Peyer's patch (tissue), 4 donors: Measurements from ENCODE around the gene TTC5.

Experiments
- POLR2A ChIP-seq, 2 donors: fragments of 450-650 bp; IDR thresholded peaks; one replicate each; pipeline ENCODE4 v1.5.1; 2017; ENCODE audit warnings: antibody characterized with exemption in 2 of 2, mild to moderate bottlenecking in 2 of 2, moderate library complexity in 2 of 2
- TF ChIP-seq, protein P1 (sequence below), 6 experiments: fragments of 450-650 bp in 4 of 6; fragments of 200-600 bp in 2 of 6; sonication (generic) in 1 of 6; IDR thresholded peaks; one replicate each; pipeline ENCODE4 v1.5.1; 2017 to 2019; ENCODE audit warnings: antibody characterized with exemption in 6 of 6, mild to moderate bottlenecking in 3 of 6, moderate library complexity in 1 of 6

DNA sequence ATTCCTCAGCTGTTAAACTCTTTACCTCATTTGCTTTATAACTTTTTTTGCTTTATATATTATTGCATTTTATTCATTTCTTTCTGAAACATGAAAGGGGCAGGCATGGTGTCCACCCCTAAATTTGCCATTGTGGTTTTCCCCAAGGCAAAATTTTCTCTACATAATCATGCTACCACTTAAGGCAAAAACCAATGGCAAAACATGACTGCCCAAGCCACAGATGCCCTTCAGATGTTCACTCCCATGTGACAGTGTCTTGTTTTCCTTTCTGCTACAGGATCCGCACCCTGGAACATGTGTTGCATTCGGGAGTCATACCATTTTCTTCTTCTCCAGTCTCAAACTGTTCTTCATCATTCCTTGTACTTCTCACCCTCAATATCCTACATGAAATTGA is 28.3 kb downstream of the TTC5 start:
- TF ChIP-seq, protein P1, sequence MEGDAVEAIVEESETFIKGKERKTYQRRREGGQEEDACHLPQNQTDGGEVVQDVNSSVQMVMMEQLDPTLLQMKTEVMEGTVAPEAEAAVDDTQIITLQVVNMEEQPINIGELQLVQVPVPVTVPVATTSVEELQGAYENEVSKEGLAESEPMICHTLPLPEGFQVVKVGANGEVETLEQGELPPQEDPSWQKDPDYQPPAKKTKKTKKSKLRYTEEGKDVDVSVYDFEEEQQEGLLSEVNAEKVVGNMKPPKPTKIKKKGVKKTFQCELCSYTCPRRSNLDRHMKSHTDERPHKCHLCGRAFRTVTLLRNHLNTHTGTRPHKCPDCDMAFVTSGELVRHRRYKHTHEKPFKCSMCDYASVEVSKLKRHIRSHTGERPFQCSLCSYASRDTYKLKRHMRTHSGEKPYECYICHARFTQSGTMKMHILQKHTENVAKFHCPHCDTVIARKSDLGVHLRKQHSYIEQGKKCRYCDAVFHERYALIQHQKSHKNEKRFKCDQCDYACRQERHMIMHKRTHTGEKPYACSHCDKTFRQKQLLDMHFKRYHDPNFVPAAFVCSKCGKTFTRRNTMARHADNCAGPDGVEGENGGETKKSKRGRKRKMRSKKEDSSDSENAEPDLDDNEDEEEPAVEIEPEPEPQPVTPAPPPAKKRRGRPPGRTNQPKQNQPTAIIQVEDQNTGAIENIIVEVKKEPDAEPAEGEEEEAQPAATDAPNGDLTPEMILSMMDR (IDR thresholded peaks at IDR 0.05) = no peak
- no peak for TF ChIP-seq POLR2A (IDR thresholded peaks at IDR 0.05)
